Measurements from ENCODE around the gene PES1.
"Not testable (repeated sequence)": the region's sequence is repeated elsewhere in the genome, so short reads cannot be mapped to it uniquely, and the experiment has no call there.

Gene PES1

DNA sequence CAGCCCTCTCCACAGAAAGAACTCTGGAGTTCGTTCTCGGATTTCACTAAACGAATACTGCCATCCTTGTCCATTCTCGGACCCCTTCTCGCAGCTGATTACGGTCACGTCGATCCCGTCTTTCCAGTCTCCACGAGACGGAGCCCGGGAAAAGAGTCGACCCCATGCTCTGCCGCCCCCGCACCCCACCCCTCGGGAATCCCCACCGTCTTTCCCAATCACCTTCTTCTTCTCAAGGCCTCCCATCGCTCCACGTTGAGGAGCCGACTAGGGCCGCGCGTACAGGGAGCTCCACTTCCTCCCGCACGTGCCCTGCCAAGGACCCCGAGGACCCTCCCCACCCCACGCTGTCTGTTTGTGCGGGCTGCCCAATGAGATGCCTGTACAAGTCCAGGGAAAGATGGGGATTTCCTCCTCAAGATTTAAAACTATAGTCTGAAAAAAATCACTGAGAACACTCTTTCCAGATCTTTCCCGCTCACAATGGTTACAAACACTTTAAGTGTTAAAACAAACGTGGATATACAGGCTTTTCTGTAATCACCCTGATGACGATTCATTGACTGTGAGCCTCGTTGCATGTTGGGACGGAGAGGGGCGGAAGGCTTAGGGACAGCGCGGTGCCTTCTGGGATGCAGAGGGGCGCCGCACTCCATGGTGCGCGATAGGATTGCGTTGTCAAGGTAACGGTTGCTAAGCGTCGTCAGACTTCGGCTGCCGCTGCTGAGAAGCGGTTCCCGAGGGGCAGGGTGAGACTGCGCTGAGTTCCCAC lies at the start of gene PES1:
TSS of gene PES1 (minus strand) at position 323 of the 772 bp plus-strand sequence. CDS start at position 246, 77 bp downstream.
- peak; percentile 92 for DNase-seq

DNA sequence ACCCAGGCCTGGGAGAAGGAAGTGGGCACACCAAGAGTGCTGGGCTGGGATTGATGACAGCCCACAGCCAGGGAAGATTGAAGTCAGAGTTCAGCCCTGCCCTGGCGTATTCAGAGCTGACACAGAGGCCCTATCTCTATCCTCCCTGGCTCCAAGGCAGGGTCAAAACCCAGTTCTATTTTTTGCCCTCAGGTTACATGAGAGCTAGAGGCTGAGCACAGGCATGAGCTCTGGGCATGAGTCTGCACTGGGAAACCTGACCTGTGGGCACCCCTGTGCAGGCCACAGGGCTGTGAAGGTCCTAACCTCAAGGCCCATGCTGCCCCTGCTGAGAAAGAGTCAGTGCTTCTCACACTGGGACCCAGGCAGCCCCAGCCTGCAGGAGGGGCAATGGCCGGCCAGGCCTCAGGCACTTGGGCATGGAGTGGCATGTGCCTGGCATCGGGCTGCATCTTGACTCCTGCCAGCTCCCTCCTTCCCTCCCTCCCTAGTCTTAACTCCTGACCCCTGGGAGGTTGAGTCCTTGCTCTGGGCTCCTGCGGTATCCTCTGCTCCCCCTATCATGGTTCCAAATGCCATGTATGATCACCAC lies 49.2 kb upstream of the PES1 start:
- DNase-seq = no peak

DNA sequence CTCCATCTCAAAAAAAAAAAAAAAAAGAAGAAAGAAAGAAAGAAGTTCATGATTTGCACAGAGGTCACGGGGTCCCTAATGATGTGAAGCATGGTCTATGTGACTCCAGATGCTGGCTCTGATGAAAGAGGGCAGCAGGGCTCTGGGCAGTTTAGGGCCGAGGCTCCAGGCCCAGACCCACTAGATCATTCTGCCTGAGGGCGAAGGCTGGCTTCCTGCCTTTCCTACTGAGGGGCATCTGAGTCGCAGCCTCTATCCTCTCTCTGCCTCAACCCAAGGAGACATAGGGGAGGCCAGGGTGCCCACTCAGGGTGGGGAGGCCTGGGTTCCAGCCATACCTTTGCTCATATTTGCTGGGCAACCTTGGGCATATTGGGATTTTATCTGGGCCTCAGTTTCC lies 48.7 kb upstream of the PES1 start:
- no peak for DNase-seq

DNA sequence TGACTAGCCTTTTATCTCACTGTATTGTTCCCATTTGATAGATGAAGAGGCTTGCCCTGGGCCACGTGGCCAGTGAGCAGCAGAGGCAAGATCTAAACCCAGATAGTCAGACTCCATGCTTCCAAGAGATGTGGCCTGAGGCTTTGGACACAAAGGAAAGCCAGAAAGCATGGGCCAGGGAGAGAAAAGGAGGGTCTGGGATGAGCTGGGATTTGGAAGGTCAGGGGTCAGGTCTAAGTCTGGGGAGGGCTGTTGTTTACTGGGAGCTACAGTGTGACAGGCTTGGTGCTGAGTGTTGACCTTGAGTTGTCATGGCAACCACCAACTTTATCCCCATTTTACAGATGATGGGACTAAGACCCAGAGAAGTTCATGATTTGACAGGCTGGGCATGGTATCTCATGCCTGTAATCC lies 46.0 kb upstream of the PES1 start:
- DNase-seq = no peak

DNA sequence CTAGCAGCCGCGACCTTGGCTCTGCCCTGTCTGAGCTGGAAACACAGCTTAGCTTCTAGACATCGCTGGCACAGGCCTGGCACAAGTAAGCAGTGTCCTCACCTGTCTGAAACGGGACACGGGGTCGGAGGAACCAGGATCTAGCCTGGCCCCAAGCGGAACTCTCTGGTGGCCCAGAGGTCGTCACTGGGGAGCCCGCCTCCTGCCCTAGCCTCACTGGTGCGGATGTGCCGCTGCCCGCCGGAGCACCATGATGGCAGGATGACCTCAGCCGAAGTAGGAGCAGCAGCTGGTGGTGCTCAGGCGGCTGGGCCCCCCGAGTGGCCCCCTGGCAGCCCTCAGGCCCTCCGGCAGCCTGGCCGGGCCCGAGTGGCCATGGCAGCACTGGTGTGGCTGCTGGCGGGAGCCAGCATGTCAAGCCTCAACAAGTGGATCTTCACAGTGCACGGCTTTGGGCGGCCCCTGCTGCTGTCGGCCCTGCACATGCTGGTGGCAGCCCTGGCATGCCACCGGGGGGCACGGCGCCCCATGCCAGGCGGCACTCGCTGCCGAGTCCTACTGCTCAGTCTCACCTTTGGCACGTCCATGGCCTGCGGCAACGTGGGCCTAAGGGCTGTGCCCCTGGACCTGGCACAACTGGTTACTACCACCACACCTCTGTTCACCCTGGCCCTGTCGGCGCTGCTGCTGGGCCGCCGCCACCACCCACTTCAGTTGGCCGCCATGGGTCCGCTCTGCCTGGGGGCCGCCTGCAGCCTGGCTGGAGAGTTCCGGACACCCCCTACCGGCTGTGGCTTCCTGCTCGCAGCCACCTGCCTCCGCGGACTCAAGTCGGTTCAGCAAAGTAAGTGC lies 44.7 kb upstream of the PES1 start:
- no peak for DNase-seq

DNA sequence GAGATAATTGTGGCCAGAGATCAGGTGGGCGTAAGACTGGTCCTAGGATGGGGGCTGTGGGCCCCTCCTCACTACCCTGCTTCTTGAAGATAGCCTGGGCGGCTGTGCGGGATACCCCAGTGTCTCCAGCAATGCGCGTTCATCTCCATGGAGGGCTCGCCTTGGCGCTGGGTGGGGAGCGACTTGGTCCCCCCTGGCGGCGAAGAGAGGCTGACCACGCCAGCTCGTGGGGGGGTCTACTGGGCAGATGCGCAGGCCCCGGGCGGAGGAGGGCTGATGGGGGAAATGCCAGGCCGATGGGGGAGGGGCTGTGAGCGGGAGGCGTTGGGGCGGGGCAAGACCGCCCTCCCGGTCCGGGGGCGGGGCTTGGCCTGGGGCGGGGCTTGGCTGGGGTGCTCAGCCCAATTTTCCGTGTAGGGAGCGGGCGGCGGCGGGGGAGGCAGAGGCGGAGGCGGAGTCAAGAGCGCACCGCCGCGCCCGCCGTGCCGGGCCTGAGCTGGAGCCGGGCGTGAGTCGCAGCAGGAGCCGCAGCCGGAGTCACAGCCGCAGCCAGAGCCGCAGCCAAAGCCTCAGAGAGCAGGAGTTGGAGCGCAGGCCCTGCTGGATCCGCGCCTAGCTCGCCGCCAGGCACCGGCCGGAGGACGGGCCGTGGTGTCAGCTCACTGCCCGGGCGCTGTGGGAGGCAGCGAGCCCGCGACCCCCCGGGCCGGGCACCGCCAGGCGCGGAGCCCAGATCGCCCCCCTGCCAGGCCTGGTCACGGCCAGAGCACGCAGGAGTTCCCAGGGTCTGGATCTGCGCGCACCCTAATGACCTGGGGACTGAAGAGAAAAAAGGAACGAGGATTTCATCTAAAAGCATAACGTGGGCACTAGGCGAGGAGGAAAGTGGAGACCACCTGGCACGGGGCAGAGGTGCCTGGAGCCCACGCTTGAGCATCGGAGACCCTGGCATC lies 43.8 kb upstream of the PES1 start, which contains the start of gene SLC35E4:
TSS of gene SLC35E4 (plus strand) at position 509 of the 953 bp plus-strand sequence. CDS start 670 bp downstream, outside the sequence.
- DNase-seq = peak; percentile 19

DNA sequence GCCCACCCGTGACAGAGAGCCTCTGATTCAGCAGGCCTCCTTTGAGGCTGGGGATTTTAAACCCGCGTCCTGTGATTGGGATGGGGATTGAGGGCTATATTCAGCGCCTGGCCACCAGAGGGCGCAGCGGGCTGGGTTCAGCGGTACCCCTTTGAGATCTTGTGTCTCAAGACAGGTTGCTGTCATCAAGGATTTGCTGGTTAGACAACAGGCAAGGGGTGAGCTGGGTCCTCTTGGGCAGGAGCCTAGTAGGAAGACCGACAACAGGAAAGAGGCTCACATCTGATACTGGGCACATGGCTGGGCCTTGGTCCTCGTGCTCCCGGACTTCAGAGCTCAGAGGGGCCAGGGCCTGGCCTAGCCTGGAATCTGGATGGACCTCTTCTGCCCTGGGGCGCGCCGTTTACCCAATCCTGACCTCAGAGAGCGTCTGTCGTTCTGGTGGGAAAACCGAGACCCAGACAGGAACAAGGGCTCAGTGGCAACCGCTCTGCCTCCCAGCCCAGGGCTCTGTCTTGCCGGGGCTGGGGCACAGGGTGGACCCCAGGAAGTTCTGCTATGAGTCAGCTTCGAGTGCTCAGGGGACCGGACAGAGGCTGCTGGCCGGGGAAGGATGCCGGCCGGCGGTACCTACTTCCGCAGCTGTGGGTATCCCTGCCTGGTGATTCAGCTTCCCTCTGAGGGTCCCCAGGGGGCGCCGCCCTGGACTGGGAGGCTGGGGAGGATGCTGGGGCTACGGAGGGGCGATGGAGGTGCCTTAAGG lies 42.9 kb upstream of the PES1 start:
- DNase-seq = peak; percentile 34

DNA sequence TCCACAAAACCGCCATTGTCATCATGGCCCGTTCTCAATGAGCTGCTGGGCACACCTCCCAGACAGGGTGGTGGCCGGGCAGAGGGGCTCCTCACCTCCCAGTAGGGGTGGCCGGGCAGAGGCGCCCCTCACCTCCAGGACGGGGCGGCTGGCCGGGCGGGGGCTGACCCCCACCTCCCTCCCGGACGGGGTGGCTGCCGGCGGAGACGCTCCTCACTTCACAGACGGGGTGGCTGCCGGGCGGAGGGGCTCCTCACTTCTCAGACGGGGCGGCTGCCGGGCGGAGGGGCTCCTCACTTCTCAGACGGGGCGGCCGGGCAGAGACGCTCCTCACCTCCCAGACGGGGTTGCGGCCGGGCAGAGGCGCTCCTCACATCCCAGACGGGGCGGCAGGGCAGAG lies 39.8 kb upstream of the PES1 start:
- not testable (repeated sequence) for DNase-seq

DNA sequence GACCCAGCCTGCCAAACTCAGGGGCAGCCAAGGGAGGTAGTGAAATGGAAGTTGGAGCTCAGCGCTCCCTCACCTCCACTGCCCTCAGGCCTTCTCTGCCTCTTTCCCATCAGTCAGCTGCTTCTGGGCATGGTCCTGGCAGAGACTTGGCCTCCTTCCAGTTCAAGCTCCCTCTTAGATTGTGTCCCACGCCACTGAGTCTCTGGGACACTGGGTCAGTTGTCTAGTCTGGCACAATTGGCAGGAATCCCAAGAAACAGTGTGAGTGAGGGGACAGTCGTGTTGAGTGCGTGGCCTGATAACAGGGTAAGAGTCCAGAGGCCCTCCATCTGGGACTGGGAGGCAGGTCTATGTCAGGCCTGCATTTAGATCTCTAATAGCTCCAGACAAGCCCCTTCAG lies 36.8 kb upstream of the PES1 start:
- no peak for DNase-seq

DNA sequence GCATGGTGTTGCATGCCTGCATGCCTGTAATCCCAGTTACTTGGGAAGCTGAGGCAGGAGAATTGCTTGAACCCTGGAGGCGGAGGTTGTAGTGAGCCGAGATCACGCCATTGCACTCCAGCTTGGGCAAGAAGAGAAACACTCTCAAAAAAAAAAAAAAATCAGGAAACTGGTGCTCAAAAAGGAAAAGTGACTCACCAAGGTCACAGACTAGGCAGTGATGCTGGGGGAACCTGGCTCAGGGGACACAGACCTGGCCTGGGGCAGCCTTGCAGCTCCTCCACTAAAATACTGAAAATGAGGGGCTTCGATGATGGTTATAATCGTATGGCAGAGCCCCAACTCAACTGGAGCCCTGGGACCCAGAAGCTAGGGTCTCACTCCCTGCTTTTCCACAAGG lies 35.8 kb upstream of the PES1 start:
- DNase-seq = no peak

DNA sequence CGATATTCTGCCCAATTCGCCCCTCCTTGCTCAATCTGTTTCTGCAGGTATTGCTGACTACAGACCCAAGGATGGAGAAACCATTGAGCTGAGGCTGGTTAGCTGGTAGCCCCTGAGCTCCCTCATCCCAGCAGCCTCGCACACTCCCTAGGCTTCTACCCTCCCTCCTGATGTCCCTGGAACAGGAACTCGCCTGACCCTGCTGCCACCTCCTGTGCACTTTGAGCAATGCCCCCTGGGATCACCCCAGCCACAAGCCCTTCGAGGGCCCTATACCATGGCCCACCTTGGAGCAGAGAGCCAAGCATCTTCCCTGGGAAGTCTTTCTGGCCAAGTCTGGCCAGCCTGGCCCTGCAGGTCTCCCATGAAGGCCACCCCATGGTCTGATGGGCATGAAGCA lies 34.7 kb upstream of the PES1 start:
- no peak for DNase-seq

DNA sequence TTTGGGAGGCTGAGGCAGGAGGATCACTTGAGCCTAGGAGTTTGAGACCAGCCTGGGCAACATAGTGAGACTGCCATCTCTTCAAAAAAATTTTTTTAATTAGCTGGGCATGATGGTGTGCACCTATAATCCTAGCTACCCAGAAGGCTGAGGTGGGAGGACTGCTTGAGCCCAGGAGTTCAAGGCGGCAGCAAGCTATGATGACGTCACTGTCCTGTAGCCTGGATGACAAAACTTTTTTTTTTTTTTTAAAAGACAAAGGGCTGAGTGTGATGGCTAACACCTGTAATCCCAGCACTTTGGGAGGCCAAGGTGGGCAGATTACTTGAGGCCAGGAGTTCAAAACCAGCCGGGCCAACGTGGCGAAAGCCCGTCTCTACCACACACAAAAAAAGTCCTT lies 28.2 kb upstream of the PES1 start:
- DNase-seq = not testable (repeated sequence)

DNA sequence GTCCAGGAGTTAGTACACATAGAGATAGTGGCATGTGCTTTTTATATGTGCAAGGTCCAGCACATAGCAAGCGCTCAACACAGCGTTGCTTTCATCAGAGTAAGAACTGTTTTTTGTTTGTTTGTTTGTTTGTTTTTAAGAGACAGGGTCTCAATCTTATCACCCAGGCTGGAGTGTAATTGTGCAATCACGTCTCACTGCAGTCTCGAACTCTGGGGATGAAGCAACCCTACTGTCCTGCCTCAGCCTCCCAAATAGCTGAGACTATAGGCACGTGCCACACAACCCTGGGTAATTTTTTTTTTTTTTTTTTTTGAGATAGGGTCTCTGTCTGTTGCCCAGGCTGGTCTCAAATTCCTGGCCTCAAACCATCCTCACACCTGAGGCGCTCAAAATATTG lies 26.1 kb upstream of the PES1 start:
- DNase-seq = no peak

DNA sequence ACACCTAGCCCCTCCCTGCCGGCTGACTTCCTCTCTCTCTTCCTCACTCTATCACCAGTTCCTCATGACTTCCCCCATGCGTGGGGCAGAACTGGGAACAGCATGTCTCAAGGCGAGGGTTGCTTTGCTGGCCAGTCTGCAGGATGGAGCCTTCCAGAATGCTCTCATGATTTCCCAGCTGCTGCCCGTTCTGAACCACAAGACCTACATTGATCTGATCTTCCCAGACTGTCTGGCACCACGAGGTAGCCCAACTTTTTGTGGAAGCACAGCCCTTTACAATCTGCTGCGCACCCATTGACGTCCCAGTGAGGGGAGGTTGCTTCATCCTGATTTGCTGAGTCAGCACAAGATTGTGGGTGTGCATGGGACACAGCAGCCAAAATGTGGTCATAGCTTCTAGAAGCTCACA lies 23.8 kb upstream of the PES1 start:
- DNase-seq = no peak

DNA sequence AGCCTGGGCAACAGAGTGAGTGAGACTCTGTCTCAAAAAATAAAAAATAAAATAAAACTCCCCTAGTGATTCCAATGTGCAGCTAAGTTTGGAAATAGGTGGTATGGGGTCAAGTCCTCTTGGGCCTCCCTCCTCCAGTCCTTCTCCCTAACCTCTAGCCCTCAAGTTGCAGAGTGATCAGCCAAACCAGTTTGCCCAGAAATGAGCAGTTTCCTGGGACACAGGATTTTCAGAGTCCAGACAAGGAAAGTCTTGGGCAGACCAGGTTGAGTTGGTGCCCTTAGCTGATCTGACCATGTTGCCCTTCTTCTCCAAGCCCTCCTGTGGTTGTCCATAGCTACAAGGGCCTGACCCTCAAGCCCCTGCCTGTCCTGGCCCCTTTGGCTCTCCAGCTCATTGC lies 23.2 kb upstream of the PES1 start:
- no peak for DNase-seq

DNA sequence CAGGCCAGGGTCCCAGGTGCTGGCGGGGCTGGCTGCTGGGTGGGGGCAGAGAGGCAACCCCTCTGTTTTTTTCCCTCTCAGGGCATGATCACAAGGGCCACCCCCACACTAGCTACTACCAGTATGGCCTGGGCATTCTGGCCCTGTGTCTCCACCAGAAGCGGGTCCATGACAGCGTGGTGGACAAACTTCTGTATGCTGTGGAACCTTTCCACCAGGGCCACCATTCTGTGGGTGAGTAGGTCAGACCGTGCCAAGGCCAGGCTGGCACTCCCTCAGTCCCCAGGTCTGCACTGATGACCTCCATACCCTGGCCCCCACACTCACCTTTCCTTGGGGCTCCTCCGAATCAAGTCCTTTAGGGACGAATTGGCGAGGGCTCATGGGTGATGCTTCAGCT lies 22.6 kb upstream of the PES1 start:
- DNase-seq = no peak

DNA sequence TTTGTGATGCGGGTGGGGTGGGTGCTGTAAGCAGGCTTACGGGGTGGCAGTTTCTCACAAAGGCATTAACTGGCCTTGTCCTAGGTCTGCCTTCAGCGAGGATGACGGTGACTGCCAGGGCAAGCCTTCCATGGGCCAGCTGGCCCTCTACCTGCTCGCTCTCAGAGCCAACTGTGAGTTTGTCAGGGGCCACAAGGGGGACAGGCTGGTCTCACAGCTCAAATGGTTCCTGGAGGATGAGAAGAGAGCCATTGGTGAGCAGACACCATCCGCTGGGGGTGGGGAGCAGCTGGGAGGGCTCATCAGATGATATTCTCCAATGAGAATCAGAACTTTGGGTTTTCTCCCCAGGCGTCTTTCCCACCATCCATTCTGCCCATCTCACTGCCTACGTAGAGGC lies 21.1 kb upstream of the PES1 start:
- no peak for DNase-seq

DNA sequence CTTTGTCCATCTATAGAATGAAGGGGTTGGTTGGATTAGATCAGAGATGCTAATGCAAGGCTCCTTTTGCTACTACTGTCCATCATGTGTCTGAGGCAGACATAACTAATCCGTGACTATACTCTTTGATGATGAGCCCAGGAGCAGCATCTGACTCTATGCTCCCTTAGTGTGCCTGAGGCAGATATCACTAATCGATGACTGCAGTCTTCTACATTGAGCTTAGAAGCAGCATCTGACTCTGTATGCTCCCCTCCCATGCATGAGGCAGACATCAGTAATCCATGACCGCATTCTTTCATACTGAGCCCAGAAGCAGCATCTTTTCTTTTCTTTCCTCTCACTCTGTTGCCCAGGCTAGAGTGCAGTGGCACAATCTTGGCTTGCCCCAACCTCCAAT lies 19.5 kb upstream of the PES1 start:
- DNase-seq = no peak

DNA sequence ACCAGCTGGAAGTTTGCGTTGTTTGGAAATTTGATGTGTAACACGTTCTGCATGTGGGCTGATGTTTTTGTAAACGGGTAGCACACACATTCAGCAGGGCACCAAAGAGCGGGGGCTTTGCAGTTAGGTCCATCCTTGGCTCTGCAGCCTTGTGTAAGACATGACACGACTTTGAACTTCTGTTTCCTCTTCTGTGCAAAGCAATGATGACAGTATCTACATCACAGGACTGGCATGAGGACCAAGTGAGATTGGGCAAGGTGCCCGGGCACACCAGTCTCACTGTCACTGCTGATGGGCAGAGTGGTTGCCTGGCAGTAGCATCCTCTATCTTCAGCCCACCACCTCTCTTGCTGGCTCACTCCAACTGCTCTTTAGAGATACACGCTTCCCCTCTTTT lies 18.6 kb upstream of the PES1 start:
- DNase-seq = peak; percentile 22

DNA sequence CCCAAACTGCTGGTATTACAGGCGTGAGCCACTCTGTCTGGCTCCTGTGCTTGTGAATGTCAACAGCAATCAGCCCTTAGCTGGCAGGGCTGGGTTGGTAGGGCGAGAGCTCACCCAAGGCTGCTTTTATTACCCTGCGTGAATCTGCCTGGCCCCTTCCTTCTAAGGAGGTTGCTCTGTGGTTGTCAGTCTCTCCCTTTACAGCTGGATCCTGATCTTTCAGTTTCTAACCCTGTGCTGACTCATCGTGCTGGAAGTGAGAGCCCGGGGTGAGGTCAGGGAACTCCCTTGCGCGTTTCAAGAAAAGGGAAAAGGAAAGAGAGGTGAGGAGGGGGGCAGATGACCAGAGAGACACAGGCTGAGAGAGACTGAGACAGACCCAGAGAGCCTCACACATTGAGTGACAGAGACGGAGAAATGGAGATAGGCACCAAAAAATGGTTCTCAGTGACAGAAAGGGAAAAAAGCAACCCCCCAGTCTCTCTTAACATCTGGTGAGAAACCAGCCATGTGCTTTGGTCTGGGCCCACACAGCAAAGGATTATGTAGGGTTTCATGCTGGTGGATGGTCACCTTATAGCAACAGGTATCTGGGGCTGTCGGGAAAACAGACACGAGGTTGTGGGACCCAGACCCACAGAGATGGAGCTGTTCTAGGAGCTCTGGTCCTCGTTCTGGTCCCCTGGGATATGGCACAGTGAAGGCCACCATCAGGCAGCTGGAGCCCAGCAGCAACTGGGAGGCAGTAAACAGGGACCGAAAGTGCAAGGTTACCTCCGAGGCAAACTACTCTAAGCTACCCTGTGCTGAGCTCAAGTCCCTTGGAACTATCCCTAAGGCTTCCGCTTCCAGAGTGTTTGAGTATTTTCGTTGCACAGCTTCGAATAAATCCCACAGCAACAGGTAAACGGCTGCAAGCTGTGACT lies 17.8 kb upstream of the PES1 start:
- peak; percentile 77 for DNase-seq

DNA sequence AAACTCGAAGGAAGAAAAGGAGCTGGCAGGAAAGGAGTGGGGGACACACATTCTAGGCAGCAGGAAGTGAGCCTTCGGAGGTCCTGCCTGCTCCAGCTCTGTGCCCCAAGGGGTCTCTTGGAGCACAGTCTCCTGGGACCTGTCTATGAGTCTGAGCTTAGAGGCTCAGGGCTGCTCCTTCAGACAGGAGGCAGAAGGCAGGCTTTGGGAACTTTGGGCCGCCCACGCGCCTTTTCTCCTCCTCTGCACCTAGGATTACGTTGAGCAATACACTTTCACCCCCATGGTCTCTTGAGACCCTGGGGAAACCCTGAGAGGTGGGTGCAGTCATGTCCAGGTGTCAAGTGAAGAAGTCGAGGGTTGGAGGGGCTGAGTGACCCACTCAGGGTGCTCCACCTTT lies 16.2 kb upstream of the PES1 start:
- no peak for DNase-seq

All from GF-D8 (cell line).